Measurements from ENCODE around the gene GRIA4.

DNA sequence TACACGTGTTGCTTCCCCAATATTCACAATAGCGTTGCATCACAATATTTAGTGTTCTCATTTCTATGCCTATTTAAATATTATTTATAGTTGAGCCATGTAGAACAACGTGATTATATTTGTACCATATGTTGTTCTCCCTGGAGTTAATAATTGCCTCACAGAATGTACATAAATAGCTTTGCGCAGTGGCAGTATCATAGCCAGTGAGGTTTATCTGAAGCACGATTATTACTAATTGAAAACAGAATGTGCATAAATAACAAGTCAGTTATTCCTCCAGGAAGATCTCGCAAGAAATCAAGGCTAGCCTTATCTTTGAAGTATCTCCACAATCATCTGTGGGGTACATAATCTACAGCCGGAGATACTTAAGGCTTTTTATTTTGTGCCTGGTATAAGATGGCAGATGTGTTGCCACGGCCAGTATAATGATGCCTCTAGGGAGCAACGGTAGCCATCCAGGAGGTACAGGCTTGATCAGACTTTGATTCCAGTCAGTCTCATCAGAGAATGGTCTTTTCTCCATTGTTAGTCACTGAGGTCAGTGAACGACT, 214.7 kb downstream of the GRIA4 start:
- TF ChIP-seq, protein P1, sequence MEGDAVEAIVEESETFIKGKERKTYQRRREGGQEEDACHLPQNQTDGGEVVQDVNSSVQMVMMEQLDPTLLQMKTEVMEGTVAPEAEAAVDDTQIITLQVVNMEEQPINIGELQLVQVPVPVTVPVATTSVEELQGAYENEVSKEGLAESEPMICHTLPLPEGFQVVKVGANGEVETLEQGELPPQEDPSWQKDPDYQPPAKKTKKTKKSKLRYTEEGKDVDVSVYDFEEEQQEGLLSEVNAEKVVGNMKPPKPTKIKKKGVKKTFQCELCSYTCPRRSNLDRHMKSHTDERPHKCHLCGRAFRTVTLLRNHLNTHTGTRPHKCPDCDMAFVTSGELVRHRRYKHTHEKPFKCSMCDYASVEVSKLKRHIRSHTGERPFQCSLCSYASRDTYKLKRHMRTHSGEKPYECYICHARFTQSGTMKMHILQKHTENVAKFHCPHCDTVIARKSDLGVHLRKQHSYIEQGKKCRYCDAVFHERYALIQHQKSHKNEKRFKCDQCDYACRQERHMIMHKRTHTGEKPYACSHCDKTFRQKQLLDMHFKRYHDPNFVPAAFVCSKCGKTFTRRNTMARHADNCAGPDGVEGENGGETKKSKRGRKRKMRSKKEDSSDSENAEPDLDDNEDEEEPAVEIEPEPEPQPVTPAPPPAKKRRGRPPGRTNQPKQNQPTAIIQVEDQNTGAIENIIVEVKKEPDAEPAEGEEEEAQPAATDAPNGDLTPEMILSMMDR (conservative IDR thresholded peaks at IDR 0.05; ENCODE audit: low read length), result no peak
- no peak for TF ChIP-seq EZH2phosphoT487 (IDR thresholded peaks at IDR 0.05; ENCODE audit: borderline replicate concordance)

All from Loucy (cell line).